SK-MEL-5 (cell line): ENCODE data around the gene CYP4A11. TPM values are rescaled to one million over a fixed set of nuclear protein-coding genes. Genes with fewer than 3 reads are reported as not detected.
"Not testable (repeated sequence)": the region's sequence is repeated elsewhere in the genome, so short reads cannot be mapped to it uniquely, and the experiment has no call there.

Experiments used
- DNase-seq: peaks from one replicate; pipeline ENCODE4 v3.0.0-alpha.2; 2016; ENCODE audit warnings: low read depth, low spot score
- in situ Hi-C: cut with HindIII; loops from 2 replicates; pipeline ENCODE4 v1.10.0; 2016; ENCODE audit warnings: low sequenced_read_pairs, high pct_unique_total_duplicates, low pct_unique_long_range_greater_than_20kb
- polyA plus RNA-seq, 2 experiments: library from polyadenylated mRNA; depleted of rRNA; stranded (reverse); fragments of >200 nt; gene quantifications; 2 replicates each; pipeline ENCODE4 v1.2.3, GENCODE V29; 2015
- total RNA-seq: library from RNA; depleted of rRNA; stranded (reverse); fragments of >200 nt; shearing (Covaris generic); gene quantifications from 2 replicates; pipeline ENCODE4 v1.2.3, GENCODE V29; 2014; rRNA removed

CYP4A11 gene
- not detected in 2 replicates for total RNA-seq
- polyA plus RNA-seq (2015; cell fraction: cytosol; rRNA removed), result not detected in 2 replicates
- not detected in 2 replicates for polyA plus RNA-seq (2015; cell fraction: nucleus; rRNA removed)

DNA sequence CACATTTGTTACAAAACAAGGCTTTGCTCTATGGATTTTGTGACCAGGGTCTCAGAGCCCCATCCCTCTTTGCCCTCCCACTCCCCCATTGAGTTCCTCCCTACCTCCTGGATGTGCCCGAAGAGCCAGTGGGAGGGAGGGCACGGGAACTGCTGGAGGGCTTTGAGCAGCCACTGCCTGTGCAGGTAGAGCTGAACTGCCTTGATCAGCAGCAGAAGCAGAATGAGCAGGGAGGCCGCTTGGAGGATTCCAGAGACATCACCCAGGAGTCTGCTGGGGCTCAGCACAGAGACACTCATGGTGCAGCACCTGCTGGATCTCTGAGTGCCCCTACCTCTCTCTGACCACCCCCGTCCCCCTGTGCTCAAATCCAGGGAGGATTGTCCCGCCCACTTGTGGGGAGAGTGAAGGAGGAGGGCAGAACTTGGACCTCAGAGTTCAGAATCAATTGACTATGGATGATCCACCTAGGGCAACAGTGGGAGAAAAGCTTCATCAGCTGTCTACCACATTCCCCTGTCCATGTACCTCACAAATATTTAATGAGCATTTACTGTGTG is at the start of gene CYP4A11:
CYP4A11 (minus strand) TSS at position 342 of the 560 bp plus-strand sequence; CDS start at position 299, 43 bp downstream.
- DNase-seq, result no peak
- in situ Hi-C loops, result no loop called here

DNA sequence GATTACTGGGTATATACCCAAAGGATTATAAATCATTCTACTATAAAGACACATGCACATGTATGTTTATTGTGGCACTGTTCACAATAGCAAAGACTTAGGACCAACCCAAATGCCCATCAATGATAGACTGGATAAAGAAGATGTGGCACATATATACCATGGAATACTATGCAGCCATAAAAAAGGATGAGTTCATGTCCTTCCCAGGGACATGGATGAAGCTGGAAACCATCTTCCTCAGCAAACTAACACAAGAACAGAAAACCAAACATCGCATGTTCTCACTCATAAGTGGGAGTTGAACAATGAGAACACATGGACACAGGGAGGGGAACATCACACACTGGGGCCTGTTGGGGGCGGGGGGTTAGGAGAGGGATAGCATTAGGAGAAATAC is 49.3 kb upstream of the CYP4A11 start:
- in situ Hi-C loops, result not testable (repeated sequence)

GRCh38 chr1:46983830-46984586 is 42.7 kb upstream of the CYP4A11 start:
- in situ Hi-C loops, result no loop called here
- no peak for DNase-seq

More for the DNA sequence above, 49.3 kb upstream of the CYP4A11 start:
- not testable (repeated sequence) for DNase-seq

DNA sequence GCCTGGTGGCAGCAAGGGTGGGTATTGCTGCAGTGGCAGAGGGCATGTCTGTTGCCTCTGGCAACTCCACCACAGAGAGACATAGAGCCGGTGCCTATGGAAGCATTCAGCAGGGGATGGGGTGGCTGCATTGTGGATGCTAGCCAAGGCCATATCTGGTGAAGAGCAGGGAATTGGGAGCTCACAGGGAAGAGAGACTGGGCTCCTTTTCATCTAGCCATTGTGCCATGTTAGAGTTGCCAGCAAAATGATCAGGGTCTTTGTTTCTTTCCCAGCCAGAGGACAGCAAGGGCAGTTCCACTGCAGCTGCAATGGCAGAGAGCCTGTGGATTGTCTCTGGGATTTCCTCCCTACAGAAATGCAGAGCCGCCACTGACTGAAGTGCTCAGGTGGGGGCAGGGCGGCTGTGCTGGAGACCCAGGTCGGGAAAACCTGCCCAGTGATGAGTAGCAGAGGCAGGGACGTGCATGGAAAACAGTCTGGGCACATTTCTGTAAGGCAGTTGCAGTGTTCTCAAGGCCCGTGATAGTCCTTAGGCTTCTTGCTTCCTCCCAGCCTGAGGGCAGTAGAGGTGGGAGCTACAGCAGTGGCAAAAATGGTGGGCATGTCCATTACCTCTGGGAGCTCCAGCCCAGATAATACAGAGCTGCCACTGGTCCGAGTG is 42.0 kb upstream of the CYP4A11 start:
- DNase-seq, result no peak
- in situ Hi-C loops, result no loop called here

DNA sequence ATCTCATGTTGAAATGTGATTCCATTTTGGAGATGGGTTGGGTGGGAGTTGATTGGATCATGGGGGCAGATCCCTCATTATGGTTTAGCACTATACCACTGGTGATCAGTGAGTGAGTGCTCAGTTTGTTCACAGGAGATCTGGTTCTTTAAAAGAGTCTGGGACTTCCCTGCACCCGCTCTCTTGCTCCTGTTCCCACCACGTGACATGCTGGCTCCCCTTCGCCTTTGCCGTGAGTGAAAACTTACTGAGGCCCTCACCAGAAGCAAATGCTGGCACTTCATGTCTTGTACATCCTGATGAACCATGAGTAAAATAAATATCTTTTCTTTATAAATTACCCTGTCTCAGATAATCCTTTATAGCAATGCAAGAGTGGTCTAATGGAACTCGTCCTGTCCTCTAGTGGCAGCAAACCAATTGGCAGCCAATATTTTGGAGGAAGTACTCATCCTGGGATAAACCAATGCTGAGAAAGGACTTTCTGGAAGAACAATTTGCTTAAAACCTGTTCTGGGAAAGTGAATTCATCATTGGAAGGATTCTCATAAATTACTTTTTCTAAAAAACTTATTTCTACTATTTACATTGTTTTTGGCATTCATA is 27.8 kb upstream of the CYP4A11 start:
- in situ Hi-C loops, result no loop called here
- DNase-seq, result peak; percentile 15

GRCh38 chr1:46962272-46962671 is 21.0 kb upstream of the CYP4A11 start:
- in situ Hi-C loops, result not testable (repeated sequence)

DNA sequence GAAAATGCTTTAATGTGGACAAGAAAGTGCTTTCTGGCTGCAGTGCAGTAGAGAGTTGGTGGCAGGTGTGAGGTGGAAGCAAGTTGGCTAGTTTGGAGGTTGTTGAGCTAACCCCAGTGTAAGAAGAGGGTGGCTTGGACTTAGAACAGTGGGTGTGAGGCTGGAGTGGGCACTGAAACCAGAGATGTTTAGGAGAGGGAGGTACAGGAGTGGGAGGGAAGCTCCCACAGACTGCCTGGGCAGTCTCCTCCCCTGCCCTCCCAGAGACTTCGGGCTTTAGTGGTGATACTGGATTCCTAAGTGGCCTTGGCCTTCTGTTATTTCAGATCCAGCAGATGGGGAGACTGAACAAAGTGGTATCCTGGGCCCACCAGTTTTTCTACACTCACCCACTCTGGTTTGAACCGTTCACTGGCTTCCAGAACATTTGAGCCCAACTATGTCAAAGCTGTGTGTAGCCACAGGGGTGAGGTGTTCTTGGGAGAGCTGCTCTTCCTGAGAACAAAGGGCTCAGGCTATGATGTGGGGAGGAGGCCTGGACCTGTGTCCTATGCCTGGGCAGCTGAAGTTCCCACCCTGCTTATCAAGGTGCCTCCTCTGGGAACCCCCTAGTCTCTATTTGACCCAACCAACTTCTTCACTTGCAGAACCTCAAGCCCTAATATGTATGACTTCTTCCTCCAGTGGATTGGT is 19.9 kb upstream of the CYP4A11 start:
- in situ Hi-C loops, result no loop called here
- no peak for DNase-seq

More at GRCh38 chr1:46962272-46962671, 21.0 kb upstream of the CYP4A11 start:
- DNase-seq, result not testable (repeated sequence)

GRCh38 chr1:46960250-46960649 is 19.0 kb upstream of the CYP4A11 start:
- in situ Hi-C loops, result no loop called here
- peak; percentile 5 for DNase-seq

- in situ Hi-C loops, DNase-seq: not testable (repeated sequence)
Measured at GRCh38 chr1:46955116-46955515, 13.8 kb upstream of the CYP4A11 start.

DNA sequence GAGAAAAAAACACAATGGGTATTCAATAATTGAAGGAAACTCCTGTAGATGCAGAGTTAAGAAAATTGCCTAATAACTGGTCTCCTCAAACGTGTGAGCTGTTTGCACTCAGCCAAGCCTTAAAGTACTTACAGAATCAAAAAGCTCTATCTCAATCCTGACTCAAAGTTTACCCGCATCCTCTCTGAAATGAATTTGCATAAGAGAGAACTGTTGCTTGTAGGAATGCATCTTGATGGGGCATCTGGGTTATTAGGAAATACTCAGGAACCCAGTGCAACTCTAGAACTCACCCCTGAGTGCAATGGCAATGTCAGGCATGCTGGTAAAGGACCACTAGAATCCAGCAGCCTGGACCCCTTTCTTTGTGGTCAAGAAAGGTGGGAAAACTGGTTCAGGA is 12.6 kb upstream of the CYP4A11 start:
- DNase-seq, in situ Hi-C loops: not testable (repeated sequence)

- in situ Hi-C loops, DNase-seq: not testable (repeated sequence)
Measured at GRCh38 chr1:46949417-46949666, 8.1 kb upstream of the CYP4A11 start.

DNA sequence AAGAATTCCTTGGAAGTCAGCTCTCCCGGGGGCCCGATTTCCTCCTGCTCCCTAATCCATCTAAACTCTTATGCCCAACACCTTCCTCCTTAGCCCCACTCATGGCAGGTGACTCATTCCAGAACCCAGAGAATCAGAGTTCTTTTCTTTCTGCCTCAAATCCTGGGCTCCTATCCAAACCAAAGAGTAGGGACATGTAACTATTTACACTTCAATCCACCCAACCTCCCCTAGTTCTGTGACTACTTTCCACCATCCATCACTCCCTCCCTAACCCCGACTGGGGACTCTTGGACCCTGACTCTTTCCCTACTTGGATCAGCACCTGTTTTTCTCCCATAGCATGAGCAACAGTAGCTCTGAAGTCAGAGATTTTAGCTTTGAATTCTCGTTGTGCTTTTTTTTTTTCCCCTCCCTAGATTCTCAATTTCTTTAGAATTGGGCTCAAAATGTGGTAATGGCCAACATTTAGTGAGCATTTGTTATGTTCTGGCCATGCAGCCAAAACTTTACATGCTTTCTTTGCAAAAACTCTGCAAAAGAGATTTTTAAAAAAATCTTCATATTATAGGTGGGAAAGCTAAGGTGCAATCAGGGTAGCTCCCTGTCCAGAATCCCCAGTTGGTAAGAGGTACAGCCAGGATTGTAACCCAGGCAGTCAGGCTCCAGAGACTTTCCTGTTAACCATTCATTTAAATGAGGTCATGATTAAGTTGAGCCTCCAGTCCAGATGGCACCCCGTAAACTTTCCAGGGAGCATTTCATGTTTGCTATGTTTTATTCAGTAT is 7.5 kb upstream of the CYP4A11 start:
- in situ Hi-C loops, result no loop called here

DNA sequence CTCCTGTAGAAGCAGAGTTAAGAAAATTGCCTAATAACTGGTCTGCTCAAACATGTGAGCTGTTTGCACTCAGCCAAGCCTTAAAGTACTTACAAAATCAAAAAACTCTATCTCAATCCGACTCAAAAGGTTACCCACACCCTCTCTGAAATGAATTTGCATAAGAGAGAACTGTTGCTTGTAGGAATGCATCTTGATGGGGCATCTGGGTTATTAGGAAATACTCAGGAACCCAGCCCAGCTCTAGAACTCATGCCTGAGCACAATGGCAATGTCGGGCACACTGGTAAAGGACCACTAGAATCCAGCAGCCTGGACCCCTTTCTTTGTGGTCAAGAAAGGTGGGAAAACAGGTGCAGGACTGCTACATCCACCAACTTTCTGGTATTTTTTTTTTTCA is 6.4 kb upstream of the CYP4A11 start:
- DNase-seq, in situ Hi-C loops: not testable (repeated sequence)

More for the DNA sequence above, 7.5 kb upstream of the CYP4A11 start:
- DNase-seq, result no peak

DNA sequence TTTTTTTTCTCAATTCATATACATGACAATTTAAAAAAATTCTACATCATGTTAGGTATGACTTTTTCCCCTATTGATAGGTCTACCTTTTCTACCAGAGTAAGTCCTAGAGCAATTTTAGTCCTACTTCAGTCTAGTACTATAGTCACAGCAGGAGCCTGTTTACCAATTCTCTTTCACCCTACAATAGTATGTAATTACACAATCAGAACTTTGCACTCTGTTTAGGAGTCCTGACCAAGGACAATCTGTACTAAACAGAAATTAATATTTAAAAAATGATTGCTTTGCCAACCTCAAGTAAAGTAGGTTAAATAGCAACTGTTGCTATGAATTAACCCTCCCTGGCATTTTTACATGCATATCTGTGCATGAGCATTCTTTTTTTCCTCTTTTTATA is 810 bp upstream of the CYP4A11 start:
- DNase-seq, result no peak
- in situ Hi-C loops, result no loop called here

DNA sequence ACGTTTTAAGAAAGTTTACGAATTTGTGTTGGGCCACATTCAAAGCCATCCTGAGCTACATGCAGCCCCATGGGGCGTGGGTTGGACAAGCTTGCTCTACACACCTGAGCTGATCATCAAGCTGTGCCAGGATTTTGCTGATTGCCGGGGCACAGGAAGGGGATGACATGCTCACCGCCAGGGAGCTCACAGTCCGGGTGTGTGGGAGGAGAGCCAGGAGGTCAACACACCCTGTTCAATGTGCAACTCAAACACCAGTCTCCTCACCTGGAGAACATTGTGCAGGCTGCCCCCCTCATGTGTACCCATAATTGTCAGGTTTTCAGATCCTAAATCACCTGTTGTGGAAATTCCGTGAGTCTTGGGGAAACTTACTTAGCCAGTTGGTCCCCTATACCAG is 969 bp downstream of the CYP4A11 start:
- no peak for DNase-seq
- in situ Hi-C loops, result no loop called here

DNA sequence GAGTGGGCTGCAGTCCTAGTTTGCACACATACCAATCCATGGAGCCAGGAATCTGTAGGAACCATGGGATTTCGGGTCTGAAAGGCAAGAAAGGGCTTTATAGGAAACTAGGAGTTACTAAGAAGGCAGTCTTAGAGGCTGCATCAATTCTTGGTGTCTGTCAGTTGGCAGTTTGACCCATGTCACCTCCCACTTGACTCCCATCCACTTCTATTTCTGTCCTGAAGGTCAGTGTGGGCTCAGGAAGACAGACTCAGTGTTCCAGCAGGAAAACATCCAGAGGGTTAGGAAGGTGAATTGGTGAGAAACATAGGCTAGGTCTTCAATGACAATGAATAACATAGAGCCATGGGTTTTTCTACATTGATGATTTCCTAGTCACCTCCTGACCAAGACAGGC is 4.0 kb downstream of the CYP4A11 start:
- in situ Hi-C loops, result no loop called here
- no peak for DNase-seq

DNA sequence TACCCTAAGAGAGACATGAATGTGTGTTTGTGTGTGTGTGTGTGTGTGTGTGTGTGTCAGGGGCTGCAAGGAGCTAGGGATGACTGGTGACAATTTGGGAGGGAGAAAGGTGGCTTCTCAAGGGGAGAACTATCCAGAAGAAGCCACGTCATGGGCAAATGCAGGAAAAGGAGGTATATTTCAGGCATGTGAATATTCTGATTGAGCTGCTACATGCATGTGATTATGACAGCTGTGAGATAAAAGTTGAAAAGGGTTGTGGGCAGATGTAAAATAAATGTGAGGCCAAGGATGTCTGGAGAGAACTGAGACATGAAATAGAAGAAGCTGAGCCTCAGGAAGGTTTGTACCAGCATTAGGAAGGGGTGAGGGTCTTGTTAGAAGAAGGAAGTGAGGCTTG is 4.5 kb downstream of the CYP4A11 start:
- in situ Hi-C loops, result no loop called here

More for the DNA sequence above, 4.5 kb downstream of the CYP4A11 start:
- DNase-seq, result no peak
